Epithelial cell of prostate (primary cell): ENCODE data around the gene CHRNE.
"Not testable (repeated sequence)": the region's sequence is repeated elsewhere in the genome, so short reads cannot be mapped to it uniquely, and the experiment has no call there.

Source experiments
- DNase-seq: peaks from one replicate; pipeline ENCODE4 v3.0.0-alpha.2; 2011; ENCODE audit warnings: low read depth, low spot score
- H3K27ac ChIP-seq: fragments of 450-650 bp; 2 replicates; pipeline ENCODE4 v1.5.1; 2017; ENCODE audit warnings: mild to moderate bottlenecking

The CHRNE gene

DNA sequence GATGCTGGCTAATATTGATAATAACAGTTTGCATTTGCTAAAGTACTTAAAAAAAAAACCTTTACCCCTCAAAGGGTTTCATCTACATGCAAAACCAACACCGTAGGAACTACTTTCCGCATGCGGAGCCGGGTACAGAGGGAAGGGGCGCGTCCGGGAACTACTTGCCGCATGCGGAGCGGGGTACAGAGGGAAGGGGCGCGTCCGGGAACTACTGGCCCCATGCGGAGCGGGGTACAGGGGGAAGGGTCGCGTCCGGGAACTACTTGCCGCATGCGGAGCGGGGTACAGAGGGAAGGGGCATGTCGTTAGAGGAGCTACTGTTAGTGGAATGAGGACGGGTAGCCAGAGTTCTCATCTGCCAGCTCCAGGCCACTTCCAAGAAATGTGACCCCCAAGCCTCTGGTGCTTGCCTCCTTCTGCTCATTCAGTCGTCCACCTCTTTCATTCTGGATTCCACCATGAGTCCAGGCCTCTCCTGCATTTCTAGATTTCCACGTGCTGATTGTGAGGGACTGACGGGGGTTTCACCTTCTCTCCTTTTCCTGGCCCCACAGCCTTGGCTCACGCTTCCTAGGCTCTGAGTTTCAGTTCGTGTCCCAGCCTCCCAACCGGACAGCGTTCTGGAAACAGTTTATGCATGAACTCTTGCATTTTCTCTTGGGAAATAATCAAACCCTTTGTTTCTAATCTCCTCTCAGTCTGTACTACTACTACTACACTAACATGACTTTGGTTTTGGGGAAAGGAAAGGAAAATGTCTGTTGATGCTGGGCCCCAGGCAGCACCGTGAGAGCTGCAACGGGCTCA is 42.9 kb downstream of the CHRNE start:
- H3K27ac ChIP-seq: peak overlapping the region; percentile 100
- DNase-seq: no peak

GRCh38 chr17:4858882-4859260 is 44.0 kb downstream of the CHRNE start:
- DNase-seq: no peak
- peak overlapping the region; percentile 100 for H3K27ac ChIP-seq

DNA sequence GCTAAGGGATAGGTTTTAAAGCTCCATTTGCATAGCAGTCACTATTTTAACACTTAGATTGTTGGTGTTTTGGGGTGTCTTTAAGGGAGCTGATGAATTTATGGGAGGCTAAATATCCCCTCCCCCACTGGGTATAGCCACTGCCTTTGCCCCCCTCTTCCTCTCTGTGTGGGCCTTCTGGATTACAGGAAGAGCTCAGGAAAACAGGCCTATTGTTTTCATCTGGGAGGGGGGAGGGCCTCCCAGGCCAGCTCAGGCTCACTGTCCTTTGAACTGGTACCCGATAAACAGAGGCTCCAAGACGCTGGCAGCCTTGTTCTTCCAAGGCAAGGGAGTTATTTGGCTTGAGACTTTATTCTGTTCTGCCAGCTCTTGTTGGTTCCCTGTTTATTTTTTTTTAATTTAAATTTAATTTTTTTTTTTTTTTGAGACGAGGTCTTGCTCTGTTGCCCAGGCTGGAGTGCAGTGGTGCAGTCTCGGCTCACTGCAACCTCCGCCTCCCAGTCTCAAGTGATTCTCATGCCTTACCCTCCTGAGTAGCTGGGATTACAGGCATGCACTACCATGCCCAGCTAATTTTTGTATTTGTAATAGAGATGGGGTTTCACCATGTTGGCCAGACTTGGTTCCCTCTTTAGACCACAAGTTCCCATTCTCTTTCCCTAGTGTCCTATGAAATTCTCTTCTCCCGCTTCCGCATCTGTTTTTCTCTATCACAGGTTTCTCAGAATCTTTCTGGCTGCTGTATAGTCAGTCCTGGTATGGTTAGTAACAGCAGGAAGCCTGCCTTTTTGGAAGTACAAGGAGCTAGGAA is 44.6 kb downstream of the CHRNE start:
- DNase-seq: no peak
- H3K27ac ChIP-seq: peak overlapping the region; percentile 100

- peak overlapping the region; percentile 100 for H3K27ac ChIP-seq
- DNase-seq: not testable (repeated sequence)
Observed at GRCh38 chr17:4857347-4857746, 45.6 kb downstream of the CHRNE start.

- H3K27ac ChIP-seq: peak overlapping the region; percentile 100
- no peak for DNase-seq
Observed at GRCh38 chr17:4856937-4857314, 46.0 kb downstream of the CHRNE start.

GRCh38 chr17:4856271-4856936 is 46.5 kb downstream of the CHRNE start:
- no peak for DNase-seq

DNA sequence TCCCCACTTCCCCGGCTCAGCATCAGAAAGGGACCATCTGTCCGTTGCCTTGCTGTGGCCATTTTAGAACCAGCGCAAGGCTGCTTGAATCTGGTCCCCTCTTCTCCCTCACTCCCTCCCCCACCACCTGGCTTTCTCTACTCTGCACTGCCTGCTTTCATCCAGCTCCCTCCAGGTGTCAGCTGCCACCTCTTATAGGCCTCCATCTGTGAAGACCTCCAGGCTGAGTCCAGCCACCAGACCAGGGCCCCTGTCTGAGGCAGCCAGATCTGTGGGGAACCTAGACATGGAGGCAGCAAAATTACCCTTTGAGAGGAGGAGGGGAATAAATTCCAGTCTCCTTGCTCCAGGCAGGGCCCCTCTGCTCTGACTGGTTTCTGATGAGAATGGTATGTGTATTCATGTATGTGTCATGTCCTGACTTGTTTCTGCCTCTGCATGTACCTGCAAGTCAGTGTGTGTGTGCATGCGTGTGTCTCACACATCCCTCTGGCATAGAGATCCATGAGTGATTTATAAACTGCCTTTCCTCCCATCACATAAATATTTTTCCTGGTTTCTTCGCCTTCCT is 48.7 kb downstream of the CHRNE start:
- peak; percentile 99 for DNase-seq
- peak overlapping the region; percentile 100 for H3K27ac ChIP-seq

More at GRCh38 chr17:4856271-4856936, 46.5 kb downstream of the CHRNE start:
- H3K27ac ChIP-seq: peak overlapping the region; percentile 100

DNA sequence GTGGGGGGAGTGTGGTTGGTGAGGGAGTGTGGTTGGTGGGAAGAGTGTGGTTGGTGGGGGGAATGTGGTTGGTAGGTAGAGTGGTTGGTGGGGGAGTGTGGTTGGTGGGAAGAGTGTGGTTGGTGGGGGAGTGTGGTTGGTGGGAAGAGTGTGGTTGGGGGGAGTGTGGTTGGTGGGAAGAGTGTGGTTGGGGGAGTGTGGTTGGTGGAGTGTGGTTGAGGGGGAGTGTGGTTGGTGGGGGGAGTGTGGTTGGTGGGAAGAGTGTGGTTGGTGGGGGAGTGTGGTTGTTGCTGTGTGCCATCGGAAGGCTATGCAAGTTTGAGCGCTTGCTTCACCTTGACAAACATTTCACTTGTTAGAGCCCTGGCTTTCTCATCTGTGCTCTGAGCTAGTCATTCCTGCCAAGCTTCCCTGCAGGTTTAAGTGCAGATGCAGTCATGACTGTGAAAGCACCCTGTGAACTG is 49.7 kb downstream of the CHRNE start:
- peak; percentile 64 for DNase-seq
- H3K27ac ChIP-seq: peak overlapping the region; percentile 100

DNA sequence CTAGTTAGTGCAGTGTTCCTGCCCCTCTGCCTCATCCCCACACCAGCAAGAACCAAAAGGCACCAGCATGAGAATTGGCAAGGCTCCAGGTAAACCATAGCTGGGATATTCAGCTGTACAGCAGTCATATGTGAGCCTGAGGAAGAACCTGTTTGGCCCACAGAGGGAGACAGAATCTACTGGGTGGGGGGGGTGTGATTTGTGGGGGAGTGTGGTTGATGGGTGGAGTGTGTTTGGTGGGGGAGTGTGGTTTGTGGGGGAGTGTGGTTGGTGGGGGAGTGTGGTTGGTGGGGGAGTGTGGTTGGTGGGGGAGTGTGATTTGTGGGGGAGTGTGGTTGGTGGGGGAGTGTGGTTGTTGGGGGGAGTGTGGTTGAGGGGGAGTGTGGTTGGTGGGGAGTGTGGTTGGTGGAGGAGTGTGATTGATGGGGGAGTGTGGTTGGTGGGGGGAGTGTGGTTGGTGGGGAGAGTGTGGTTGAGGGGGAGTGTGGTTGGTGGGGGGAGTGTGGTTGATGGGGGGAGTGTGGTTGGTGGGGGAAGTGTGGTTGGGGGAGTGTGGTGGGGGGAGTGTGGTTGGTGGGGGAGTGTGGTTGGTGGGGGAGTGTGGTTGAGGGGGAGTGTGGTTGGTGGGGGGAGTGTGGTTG is 50.2 kb downstream of the CHRNE start:
- peak overlapping the region; percentile 99 for H3K27ac ChIP-seq
- DNase-seq: peak; percentile 41

GRCh38 chr17:4851084-4851483 is 51.8 kb downstream of the CHRNE start:
- peak overlapping the region; percentile 99 for H3K27ac ChIP-seq
- no peak for DNase-seq

DNA sequence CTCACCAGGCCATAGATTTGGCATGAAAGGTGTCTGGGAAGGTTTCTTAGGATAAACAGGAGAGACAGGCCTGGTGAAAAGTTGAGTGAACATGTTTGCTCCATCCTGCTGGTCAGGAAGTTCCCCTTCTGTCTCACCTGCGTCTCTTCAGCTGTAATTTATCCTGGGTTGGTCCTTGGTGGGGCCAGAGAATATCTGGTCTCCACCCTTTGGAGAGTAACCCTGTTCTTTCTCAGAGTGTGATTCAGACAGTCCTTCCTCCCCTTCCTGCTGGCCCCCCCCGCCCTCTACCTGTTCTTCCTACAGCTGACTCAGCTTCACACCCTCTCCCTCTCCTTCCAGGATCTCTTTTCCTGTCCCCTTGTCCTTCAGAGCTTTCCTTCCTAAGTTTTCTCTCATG is 52.7 kb downstream of the CHRNE start:
- DNase-seq: peak; percentile 64
- peak overlapping the region; percentile 99 for H3K27ac ChIP-seq

GRCh38 chr17:4849011-4849536 is 53.8 kb downstream of the CHRNE start:
- peak; percentile 43 for DNase-seq

More at GRCh38 chr17:4849011-4849536, 53.8 kb downstream of the CHRNE start:
- peak overlapping the region; percentile 99 for H3K27ac ChIP-seq
